Cardiac muscle cell (in vitro differentiated cells and primary cell): ENCODE data around the gene FAR2. TPM values are rescaled to one million over a fixed set of nuclear protein-coding genes. Genes with fewer than 3 reads are reported as not detected.
A peak's percentile ranks its signal among the peaks of the same experiment; 100 is the strongest.

Experiments
- DNase-seq, 2 donors: peaks; one replicate each; pipeline versions ENCODE4 v3.0.0 to v3.0.0-alpha.2; 2010 to 2017; ENCODE audit warnings: low read depth in 1 of 2, low spot score in 1 of 2
- H3K27ac ChIP-seq: fragments of 200-600 bp; sonication (generic); 2 replicates; pipeline ENCODE4 v1.5.1; 2016
- H3K27me3 ChIP-seq: fragments of 200-600 bp; sonication (generic); 2 replicates; pipeline ENCODE4 v1.6.0; 2016; ENCODE audit warnings: control low read depth
- H3K36me3 ChIP-seq: fragments of 200-600 bp; sonication (generic); 2 replicates; pipeline ENCODE4 v1.5.1; 2016; ENCODE audit warnings: control low read depth
- H3K4me1 ChIP-seq: fragments of 200-600 bp; sonication (generic); 2 replicates; pipeline ENCODE4 v1.8.1; 2017; ENCODE audit warnings: low read depth, mild to moderate bottlenecking, mixed run types
- H3K4me3 ChIP-seq: fragments of 200-600 bp; sonication (generic); 2 replicates; pipeline ENCODE4 v1.5.1; 2016; ENCODE audit warnings: mild to moderate bottlenecking
- H3K9me3 ChIP-seq: fragments of 200-600 bp; sonication (generic); 2 replicates; pipeline ENCODE4 v1.5.1; 2017; ENCODE audit warnings: low read depth, mild to moderate bottlenecking, control low read depth
- polyA plus RNA-seq: library from polyadenylated mRNA; unstranded; fragments of >200 nt; fragmentation: Nextera tagmentation; extraction: Ambion mirVana; gene quantifications from 2 replicates; pipeline ENCODE4 v1.2.1, GENCODE V29; 2016
- total RNA-seq: library from RNA; depleted of rRNA; stranded (reverse); fragments of >200 nt; gene quantifications from 2 replicates; pipeline ENCODE4 v1.2.3, GENCODE V29; 2016
- TF ChIP-seq, protein P1 (sequence below): IDR thresholded peaks from 2 replicates; pipeline ENCODE4 v1.5.1; 2012; ENCODE audit warnings: low read depth, mild to moderate bottlenecking, low read length

Gene FAR2
- total and polyA plus RNA-seq, 2 experiments from 2014 or later = 0.38 to 0.42 TPM

DNA sequence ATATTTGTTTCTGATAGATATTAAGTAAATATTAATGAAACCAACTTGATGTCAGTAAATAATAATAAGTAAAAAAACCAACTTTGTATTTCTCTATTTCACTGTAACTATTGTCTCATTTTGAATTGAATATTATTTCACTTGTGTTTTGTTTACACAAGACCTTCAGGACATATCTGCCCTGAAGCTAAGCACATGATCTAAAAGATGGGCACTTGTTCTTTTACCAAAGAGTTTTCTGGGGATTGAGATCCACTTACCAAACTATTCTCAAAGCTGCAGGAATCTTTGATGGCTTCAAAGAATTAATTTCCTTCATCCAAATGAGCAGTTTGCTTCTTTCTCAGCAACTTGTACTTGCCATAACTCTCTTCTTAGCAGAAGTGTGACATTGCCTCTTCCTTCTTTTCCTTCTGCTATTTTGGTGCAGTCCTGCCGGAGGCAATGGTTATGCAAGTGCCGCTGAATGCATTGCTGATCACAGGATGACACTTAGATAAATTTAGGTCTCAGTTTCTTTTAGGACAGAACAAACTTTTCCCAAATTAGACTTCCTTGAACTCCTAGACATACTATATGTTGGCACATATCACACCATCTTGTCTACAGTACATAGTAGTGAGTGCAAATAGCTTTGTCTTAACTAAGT is 9.2 kb downstream of the FAR2 start:
- Histone ChIP-seq H3K27me3 (no peaks in the 10 kb centered on the region), H3K4me3 (no peak overlapping the region), H3K4me1 (peaks cover 7% of the 10 kb centered on the region), H3K36me3 (no peaks in the 10 kb centered on the region), H3K9me3 (no peaks in the 10 kb centered on the region), H3K27ac (no peak overlapping the region)
- no peak for DNase-seq
- TF ChIP-seq, protein P1, sequence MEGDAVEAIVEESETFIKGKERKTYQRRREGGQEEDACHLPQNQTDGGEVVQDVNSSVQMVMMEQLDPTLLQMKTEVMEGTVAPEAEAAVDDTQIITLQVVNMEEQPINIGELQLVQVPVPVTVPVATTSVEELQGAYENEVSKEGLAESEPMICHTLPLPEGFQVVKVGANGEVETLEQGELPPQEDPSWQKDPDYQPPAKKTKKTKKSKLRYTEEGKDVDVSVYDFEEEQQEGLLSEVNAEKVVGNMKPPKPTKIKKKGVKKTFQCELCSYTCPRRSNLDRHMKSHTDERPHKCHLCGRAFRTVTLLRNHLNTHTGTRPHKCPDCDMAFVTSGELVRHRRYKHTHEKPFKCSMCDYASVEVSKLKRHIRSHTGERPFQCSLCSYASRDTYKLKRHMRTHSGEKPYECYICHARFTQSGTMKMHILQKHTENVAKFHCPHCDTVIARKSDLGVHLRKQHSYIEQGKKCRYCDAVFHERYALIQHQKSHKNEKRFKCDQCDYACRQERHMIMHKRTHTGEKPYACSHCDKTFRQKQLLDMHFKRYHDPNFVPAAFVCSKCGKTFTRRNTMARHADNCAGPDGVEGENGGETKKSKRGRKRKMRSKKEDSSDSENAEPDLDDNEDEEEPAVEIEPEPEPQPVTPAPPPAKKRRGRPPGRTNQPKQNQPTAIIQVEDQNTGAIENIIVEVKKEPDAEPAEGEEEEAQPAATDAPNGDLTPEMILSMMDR = no peak

DNA sequence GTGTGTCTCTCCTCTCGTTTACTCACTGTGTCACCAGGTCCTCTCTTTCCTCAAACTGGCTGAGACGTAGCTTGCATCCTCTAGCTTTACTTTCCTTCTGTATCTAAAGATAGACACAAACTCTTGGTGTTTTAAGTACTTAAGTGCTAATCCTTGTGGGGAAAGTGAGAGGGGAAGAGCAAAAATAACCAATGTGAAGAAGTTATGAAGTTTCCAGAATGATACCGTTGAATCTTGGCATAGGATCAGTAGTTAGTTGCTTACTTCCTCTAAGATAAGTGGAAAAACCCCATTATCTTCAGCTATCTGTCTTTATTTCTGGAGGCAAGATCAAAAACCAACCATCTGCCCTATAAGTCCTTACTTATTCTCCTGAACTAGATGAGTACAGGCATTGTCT is 10.6 kb downstream of the FAR2 start:
- Histone ChIP-seq H3K9me3 (no peaks in the 10 kb centered on the region), H3K4me1 (peaks cover 7% of the 10 kb centered on the region), H3K36me3 (no peaks in the 10 kb centered on the region), H3K27me3 (no peaks in the 10 kb centered on the region), H3K4me3 (no peak overlapping the region), H3K27ac (no peak overlapping the region)
- DNase-seq = no peak
- TF ChIP-seq, protein P1 = no peak

DNA sequence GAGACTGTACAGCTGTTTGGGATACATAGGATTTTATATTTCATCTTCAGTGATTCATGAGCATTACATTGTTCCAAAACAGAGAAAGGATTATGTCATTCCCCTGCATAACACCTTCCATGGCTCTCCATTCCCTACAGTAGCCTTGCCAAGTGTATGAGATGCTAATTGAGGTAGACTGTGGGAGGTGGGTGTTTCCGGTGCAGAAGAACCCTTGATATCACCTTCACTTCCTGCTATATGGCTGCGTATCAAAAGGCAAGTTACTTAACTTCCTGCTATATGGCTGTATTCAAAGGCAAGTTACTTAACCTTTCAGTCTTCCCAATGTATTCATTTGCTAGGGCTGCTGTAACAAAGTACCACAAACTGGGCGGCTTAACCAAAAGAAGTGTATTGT is 11.2 kb downstream of the FAR2 start:
- H3K36me3 ChIP-seq = no peaks in the 10 kb centered on the region
- TF ChIP-seq, protein P1 = no peak
- H3K4me3 ChIP-seq = no peak overlapping the region
- no peak for DNase-seq
- H3K9me3 ChIP-seq = no peaks in the 10 kb centered on the region
- H3K4me1 ChIP-seq = peaks cover 7% of the 10 kb centered on the region
- no peaks in the 10 kb centered on the region for H3K27me3 ChIP-seq
- no peak overlapping the region for H3K27ac ChIP-seq

DNA sequence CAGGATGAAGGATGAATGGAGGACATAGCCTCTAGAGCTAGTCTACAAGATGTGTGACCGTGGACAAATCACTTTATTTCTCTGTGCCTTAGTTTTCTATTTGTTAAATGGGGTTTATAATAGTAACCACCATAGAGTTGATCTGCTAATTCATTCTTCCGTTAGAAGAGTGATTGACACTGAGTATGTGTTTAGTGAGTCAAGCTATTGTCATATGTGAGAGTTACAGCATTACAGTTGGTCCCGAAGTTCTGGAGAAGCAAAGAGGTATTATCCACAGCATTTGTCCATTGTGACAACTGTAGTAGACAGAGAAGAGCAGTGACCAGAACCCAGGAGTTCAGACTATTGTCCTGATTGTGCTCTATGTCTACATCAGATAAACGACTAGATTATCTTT is 14.1 kb downstream of the FAR2 start:
- DNase-seq = no peak
- Histone ChIP-seq H3K36me3 (no peaks in the 10 kb centered on the region), H3K9me3 (no peaks in the 10 kb centered on the region), H3K27ac (no peak overlapping the region), H3K4me3 (no peak overlapping the region), H3K4me1 (peaks cover 7% of the 10 kb centered on the region), H3K27me3 (no peaks in the 10 kb centered on the region)
- TF ChIP-seq, protein P1 = no peak

DNA sequence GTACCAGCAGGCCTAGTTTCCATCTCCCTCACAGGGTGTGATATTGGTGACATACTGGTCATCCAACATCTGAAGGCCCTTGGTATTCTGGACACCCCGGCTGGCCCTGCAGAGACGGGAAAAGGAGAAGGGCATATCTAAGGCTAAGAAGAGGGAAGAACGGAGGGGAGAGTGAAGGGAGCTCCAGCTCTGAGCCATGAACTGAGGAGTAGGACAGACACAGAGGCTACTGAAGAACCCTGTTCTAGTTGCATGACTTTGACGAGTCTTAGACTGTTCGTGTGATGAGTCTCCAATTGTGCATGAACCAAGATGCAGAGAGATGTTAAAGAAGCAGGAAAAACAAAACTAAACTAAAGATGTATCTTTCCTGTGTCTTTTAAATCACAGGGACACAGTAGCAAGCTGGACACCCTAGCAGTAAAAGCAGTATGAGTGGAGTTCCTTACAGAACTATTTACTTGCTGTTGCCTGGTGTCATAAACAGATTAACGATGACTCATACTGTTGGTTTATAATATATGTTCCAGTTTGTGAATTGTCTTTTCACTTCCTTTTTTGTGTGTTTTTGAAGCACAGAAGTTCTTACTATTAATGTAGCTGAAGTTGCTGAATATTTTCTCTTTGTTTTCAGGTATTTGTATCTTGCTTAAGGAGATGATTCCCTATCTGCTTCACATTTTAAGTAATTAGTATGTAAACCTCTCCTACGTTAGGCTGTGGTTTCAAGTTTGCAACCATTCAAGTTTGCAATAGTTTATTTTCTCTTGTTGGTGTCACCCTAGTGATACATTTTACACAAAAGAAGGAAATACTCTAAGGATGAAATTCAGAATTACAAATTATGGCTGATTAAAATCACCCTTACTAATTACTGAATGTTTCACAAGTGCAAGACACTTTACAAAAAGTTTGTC is 15.7 kb downstream of the FAR2 start:
- Histone ChIP-seq H3K9me3 (no peaks in the 10 kb centered on the region), H3K4me1 (peaks cover 3% of the 10 kb centered on the region), H3K36me3 (no peaks in the 10 kb centered on the region), H3K27ac (no peak overlapping the region), H3K4me3 (no peak overlapping the region), H3K27me3 (no peaks in the 10 kb centered on the region)
- DNase-seq = peak in 1 of 2 donors; percentile 76
- TF ChIP-seq, protein P1 = no peak
